Activated T-cell treated with anti-CD3 and anti-CD28 coated beads for 4 hours (primary cell): ENCODE data around the gene POTEF.
"Not testable (repeated sequence)": the region's sequence is repeated elsewhere in the genome, so short reads cannot be mapped to it uniquely, and the experiment has no call there.

Experiments
- DNase-seq: peaks from one replicate; pipeline ENCODE4 v3.0.0-alpha.2; 2020

The POTEF gene

GRCh38 chr2:130127726-130128125 lies 1.3 kb downstream of the POTEF start:
- DNase-seq, result not testable (repeated sequence)

DNA sequence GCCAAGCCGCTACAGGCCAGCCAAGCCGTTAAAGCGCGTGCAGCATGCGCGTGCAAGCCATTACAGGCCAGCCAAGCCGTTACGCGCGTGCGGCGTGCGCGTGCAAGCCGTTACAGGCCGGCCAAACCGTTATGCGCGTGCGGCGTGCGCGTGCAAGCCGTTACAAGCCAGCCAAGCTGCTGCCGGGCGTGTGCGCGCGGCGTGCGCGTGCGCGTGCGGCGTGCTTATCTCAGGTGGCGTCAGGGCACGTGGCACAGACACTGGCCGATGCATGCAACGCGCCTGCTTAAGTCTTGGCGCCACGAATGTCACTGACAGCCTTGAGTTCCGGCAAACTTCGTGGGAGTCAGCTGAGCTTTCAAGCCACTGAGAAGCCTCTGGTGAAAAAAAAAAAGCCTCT lies 8.1 kb downstream of the POTEF start:
- not testable (repeated sequence) for DNase-seq

- not testable (repeated sequence) for DNase-seq
Measured at GRCh38 chr2:130102597-130103363, 26.2 kb downstream of the POTEF start.

GRCh38 chr2:130062645-130063044 lies 66.4 kb downstream of the POTEF start:
- not testable (repeated sequence) for DNase-seq

- DNase-seq, result not testable (repeated sequence)
Measured at GRCh38 chr2:130059982-130060381, 69.0 kb downstream of the POTEF start.

GRCh38 chr2:130056336-130056735 lies 72.7 kb downstream of the POTEF start:
- DNase-seq, result not testable (repeated sequence)

GRCh38 chr2:130053217-130053911 lies 75.7 kb downstream of the POTEF start:
- not testable (repeated sequence) for DNase-seq

DNA sequence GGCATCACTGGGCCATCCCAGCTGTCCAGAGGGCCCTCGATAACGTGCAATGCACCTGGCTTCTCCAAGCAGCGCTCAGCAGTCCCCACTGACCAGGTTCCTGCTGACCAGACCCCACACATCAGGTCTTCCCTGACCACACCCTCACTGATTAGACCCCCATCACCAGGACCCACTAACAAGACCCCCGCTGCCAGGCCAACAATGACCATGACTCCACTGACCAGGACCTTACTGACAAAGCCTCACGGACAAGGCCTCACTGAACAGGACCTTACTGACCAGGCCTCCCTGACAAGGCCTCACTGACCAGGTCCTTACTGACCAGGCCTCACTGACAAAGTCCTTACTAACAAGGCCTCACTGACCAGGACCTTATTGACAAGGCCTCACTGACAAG lies 76.6 kb downstream of the POTEF start:
- DNase-seq, result not testable (repeated sequence)

DNA sequence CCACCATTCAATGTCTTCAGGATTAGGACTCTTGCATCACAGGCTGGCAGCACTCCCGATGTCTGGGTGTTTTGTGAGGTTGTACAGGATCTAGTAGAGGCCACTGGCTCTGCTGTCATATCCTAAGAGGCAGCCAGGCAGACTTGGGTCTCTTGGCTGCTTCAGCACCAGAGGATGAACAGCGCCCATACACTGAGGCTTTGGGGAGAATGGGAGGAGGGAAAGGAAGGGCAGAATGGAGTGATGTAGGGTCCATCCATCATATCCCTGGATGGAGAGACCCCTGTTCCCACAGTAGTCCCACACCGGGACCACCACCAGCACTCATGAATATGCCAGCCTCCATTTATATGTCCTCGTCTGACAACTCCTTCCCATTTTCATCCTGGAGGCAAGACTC lies 80.6 kb downstream of the POTEF start:
- not testable (repeated sequence) for DNase-seq

DNA sequence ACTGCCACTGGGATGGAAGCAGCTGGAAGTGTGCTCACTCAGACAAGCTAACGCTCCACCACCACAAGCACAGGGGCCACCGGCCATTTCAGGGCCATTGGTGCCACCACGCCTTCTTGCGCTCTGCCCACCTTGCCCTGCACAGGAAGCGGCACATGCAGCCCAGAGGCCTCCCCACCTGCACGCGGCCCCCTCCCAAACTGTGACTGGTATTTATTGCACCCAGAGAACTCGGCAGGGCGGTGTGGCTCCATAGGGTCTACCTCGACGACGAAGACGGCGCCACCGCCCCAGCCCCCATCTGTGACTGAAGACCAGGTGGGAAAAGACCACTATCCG lies 90.8 kb downstream of the POTEF start:
- DNase-seq, result not testable (repeated sequence)

- not testable (repeated sequence) for DNase-seq
Measured at GRCh38 chr2:130025931-130026330, 103.1 kb downstream of the POTEF start.
